HG03280 (cell line): ENCODE data around the gene MAP2K4.
"Not testable (repeated sequence)": the region's sequence is repeated elsewhere in the genome, so short reads cannot be mapped to it uniquely, and the experiment has no call there.

Experiments used
- ATAC-seq: cut with Tn5 transposase; IDR thresholded peaks from one replicate; pipeline ENCODE4 v1.9.1; 2021; ENCODE audit warnings: mild to moderate bottlenecking, moderate library complexity; ENCODE audit not compliant: unreplicated experiment

MAP2K4 gene

GRCh38 chr17:12020642-12021622 lies at the start of gene MAP2K4:
Gene MAP2K4, plus strand, starts transcription at chr17:12020877. Its CDS starts 10 bp downstream, at chr17:12020887.
- peak; percentile 93 for ATAC-seq

GRCh38 chr17:11972741-11973140 lies 47.9 kb upstream of the MAP2K4 start:
- not testable (repeated sequence) for ATAC-seq

GRCh38 chr17:11979795-11980194 lies 40.9 kb upstream of the MAP2K4 start:
- no peak for ATAC-seq

- no peak for ATAC-seq
Measured at GRCh38 chr17:11980813-11981212, 39.9 kb upstream of the MAP2K4 start.

GRCh38 chr17:11981862-11982261 lies 38.8 kb upstream of the MAP2K4 start:
- no peak for ATAC-seq

GRCh38 chr17:11986179-11986941 lies 34.3 kb upstream of the MAP2K4 start:
- no peak for ATAC-seq

GRCh38 chr17:11986942-11987329 lies 33.7 kb upstream of the MAP2K4 start:
- no peak for ATAC-seq

GRCh38 chr17:11990363-11990983 lies 30.2 kb upstream of the MAP2K4 start:
- ATAC-seq = no peak

- ATAC-seq = no peak
Measured at GRCh38 chr17:11991461-11991860, 29.2 kb upstream of the MAP2K4 start.

- ATAC-seq = peak; percentile 29
Measured at GRCh38 chr17:11996722-11997146, 23.9 kb upstream of the MAP2K4 start.

- ATAC-seq = peak; percentile 96
Measured at GRCh38 chr17:11997147-11997971, 23.3 kb upstream of the MAP2K4 start, which contains the start of gene ZNF18. Gene ZNF18, minus strand, starts transcription at chr17:11997475. Its CDS starts 4,646 bp downstream, at chr17:11992829.

- no peak for ATAC-seq
Measured at GRCh38 chr17:11997972-11998233, 22.8 kb upstream of the MAP2K4 start.

- no peak for ATAC-seq
Measured at GRCh38 chr17:11999696-12000095, 21.0 kb upstream of the MAP2K4 start.

GRCh38 chr17:12007466-12007865 lies 13.2 kb upstream of the MAP2K4 start:
- no peak for ATAC-seq

- ATAC-seq = no peak
Measured at GRCh38 chr17:12021623-12022140, 1.0 kb downstream of the MAP2K4 start.

- ATAC-seq = no peak
Measured at GRCh38 chr17:12022310-12022709, 1.6 kb downstream of the MAP2K4 start.

- no peak for ATAC-seq
Measured at GRCh38 chr17:12024327-12024726, 3.6 kb downstream of the MAP2K4 start.

GRCh38 chr17:12027658-12028057 lies 7.0 kb downstream of the MAP2K4 start:
- no peak for ATAC-seq

GRCh38 chr17:12028611-12029010 lies 7.9 kb downstream of the MAP2K4 start:
- no peak for ATAC-seq

GRCh38 chr17:12034538-12034937 lies 13.9 kb downstream of the MAP2K4 start:
- no peak for ATAC-seq
